GM12892 (cell line): ENCODE measurements around the gene ASS1.

Source experiments
- POLR2A ChIP-seq: IDR thresholded peaks from 2 replicates; pipeline ENCODE4 v1.6.1; 2011; ENCODE audit warnings: low read depth, low read length, control low read depth
- POLR2AphosphoS5 ChIP-seq: IDR thresholded peaks from 2 replicates; pipeline ENCODE4 v1.6.1; 2011; ENCODE audit warnings: low read depth, low read length, control low read depth
- TAF1 ChIP-seq: IDR thresholded peaks from 2 replicates; pipeline ENCODE4 v1.6.1; 2011; ENCODE audit warnings: low read depth, mild to moderate bottlenecking, control low read depth, low read length, borderline replicate concordance

GRCh38 chr9:130537346-130538050 is 92.7 kb downstream of the ASS1 start:
- TF ChIP-seq POLR2AphosphoS5 (no peak), POLR2A (no peak), TAF1 (no peak)
